Measurements from ENCODE around the gene PTPRE.

Gene PTPRE

DNA sequence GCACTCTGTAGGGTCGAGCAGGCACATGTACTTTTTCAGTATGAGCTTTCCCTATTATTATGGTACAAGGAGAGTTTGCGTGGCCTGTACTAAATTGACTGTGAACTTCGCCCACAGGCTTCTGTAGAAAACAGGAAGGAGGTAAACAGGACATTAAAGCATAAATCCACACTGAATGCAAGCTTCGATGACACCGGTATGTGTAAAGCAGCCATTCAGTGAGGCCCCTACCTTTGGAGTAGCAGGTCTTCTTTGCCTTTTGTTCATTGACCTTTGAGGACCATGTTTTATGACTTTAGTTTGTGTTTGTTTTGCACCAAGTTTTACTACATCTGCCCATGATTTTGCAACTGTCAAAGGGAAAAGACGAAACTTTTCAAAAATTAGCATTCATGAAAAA, 204.8 kb downstream of the PTPRE start:
- TF ChIP-seq ZNF8 (CRISPR knock-in tag; IDR thresholded peaks at IDR 0.05) (no peak), SNAI2 (CRISPR knock-in tag; IDR thresholded peaks at IDR 0.05) (no peak), GLIS3 (CRISPR knock-in tag; IDR thresholded peaks at IDR 0.05) (no peak), ZNF565 (CRISPR knock-in tag; conservative IDR thresholded peaks at IDR 0.05; ENCODE audit: low read depth) (no peak), ZC3H10 (CRISPR knock-in tag; IDR thresholded peaks at IDR 0.05) (no peak), TCF4 (CRISPR knock-in tag; IDR thresholded peaks at IDR 0.05; ENCODE audit: borderline replicate concordance) (no peak), CSDC2 (CRISPR knock-in tag; IDR thresholded peaks at IDR 0.05) (no peak)
- TF ChIP-seq, protein P1, sequence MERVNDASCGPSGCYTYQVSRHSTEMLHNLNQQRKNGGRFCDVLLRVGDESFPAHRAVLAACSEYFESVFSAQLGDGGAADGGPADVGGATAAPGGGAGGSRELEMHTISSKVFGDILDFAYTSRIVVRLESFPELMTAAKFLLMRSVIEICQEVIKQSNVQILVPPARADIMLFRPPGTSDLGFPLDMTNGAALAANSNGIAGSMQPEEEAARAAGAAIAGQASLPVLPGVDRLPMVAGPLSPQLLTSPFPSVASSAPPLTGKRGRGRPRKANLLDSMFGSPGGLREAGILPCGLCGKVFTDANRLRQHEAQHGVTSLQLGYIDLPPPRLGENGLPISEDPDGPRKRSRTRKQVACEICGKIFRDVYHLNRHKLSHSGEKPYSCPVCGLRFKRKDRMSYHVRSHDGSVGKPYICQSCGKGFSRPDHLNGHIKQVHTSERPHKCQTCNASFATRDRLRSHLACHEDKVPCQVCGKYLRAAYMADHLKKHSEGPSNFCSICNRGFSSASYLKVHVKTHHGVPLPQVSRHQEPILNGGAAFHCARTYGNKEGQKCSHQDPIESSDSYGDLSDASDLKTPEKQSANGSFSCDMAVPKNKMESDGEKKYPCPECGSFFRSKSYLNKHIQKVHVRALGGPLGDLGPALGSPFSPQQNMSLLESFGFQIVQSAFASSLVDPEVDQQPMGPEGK (CRISPR knock-in tag; IDR thresholded peaks at IDR 0.05; ENCODE audit: borderline replicate concordance) = no peak
- ATAC-seq = no peak

DNA sequence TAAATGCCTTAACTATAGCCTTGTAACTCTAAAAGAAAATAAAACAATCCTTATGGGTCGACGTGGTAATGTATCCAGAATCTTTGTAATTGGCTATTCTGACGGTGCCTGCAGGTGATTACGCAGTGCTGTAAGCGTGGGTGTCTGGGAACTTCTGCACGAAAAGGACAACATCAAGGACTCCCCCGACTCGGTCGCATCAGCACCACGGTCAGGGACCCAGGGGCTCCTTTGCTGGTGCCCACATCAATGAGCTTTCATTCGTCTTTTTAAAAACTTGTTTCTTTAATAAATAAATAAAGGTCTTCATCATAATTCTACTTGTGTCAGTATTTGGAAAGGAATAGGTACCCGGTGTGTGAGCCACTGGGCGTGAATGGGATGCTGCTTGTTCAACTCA, 206.1 kb downstream of the PTPRE start:
- ATAC-seq = no peak
- TF ChIP-seq ESRRG (CRISPR knock-in tag; IDR thresholded peaks at IDR 0.05) (no peak), BACH2 (CRISPR knock-in tag; IDR thresholded peaks at IDR 0.05; ENCODE audit: borderline replicate concordance) (no peak), ARNTL (CRISPR knock-in tag; IDR thresholded peaks at IDR 0.05; ENCODE audit: borderline replicate concordance, low read depth) (no peak), ZNF70 (CRISPR knock-in tag; IDR thresholded peaks at IDR 0.05) (no peak), ZFP30 (CRISPR knock-in tag; IDR thresholded peaks at IDR 0.05) (no peak), TOX (CRISPR knock-in tag; IDR thresholded peaks at IDR 0.05; ENCODE audit: borderline replicate concordance) (no peak), ZC3H10 (CRISPR knock-in tag; IDR thresholded peaks at IDR 0.05) (no peak), ISL1 (CRISPR knock-in tag; IDR thresholded peaks at IDR 0.05) (no peak), RARB (CRISPR knock-in tag; IDR thresholded peaks at IDR 0.05) (no peak)
- TF ChIP-seq, protein P2, sequence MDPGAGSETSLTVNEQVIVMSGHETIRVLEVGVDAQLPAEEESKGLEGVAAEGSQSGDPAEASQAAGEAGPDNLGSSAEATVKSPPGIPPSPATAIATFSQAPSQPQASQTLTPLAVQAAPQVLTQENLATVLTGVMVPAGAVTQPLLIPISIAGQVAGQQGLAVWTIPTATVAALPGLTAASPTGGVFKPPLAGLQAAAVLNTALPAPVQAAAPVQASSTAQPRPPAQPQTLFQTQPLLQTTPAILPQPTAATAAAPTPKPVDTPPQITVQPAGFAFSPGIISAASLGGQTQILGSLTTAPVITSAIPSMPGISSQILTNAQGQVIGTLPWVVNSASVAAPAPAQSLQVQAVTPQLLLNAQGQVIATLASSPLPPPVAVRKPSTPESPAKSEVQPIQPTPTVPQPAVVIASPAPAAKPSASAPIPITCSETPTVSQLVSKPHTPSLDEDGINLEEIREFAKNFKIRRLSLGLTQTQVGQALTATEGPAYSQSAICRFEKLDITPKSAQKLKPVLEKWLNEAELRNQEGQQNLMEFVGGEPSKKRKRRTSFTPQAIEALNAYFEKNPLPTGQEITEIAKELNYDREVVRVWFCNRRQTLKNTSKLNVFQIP (CRISPR knock-in tag; IDR thresholded peaks at IDR 0.05; ENCODE audit: borderline replicate concordance, low read depth) = no peak
- TF ChIP-seq, protein P3, sequence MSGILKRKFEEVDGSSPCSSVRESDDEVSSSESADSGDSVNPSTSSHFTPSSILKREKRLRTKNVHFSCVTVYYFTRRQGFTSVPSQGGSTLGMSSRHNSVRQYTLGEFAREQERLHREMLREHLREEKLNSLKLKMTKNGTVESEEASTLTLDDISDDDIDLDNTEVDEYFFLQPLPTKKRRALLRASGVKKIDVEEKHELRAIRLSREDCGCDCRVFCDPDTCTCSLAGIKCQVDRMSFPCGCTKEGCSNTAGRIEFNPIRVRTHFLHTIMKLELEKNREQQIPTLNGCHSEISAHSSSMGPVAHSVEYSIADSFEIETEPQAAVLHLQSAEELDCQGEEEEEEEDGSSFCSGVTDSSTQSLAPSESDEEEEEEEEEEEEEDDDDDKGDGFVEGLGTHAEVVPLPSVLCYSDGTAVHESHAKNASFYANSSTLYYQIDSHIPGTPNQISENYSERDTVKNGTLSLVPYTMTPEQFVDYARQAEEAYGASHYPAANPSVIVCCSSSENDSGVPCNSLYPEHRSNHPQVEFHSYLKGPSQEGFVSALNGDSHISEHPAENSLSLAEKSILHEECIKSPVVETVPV (CRISPR knock-in tag; IDR thresholded peaks at IDR 0.05) = no peak

DNA sequence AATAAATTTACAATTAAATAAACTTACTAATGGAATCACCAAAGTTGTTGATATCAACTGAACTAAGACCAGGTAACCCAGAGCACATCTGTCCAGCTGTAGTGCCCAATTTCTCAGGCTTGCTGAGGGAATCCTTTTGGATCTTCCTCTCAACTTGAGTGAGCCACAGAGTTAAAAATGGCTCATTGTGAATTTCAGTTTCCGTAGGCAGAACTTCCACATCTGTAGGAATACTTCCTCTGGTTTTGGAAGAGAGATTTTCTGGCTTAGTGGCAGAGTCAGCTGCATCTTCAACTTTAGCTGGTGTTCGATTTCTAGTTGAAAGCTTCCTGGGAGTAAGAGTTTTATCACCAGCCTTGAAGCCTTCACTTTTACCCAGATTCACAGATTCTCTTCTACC, 208.0 kb downstream of the PTPRE start:
- ATAC-seq = no peak
- TF ChIP-seq, protein P4, sequence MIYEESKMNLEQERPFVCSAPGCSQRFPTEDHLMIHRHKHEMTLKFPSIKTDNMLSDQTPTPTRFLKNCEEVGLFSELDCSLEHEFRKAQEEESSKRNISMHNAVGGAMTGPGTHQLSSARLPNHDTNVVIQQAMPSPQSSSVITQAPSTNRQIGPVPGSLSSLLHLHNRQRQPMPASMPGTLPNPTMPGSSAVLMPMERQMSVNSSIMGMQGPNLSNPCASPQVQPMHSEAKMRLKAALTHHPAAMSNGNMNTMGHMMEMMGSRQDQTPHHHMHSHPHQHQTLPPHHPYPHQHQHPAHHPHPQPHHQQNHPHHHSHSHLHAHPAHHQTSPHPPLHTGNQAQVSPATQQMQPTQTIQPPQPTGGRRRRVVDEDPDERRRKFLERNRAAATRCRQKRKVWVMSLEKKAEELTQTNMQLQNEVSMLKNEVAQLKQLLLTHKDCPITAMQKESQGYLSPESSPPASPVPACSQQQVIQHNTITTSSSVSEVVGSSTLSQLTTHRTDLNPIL (CRISPR knock-in tag; IDR thresholded peaks at IDR 0.05; ENCODE audit: low read depth) = no peak
- TF ChIP-seq TOX (CRISPR knock-in tag; IDR thresholded peaks at IDR 0.05; ENCODE audit: borderline replicate concordance) = no peak
- TF ChIP-seq GLIS3 (CRISPR knock-in tag; IDR thresholded peaks at IDR 0.05) = no peak
- TF ChIP-seq CSDC2 (CRISPR knock-in tag; IDR thresholded peaks at IDR 0.05) = no peak
- no peak for TF ChIP-seq ZNF565 (CRISPR knock-in tag; conservative IDR thresholded peaks at IDR 0.05; ENCODE audit: low read depth)
- TF ChIP-seq, protein P3 (CRISPR knock-in tag; IDR thresholded peaks at IDR 0.05) = no peak
- TF ChIP-seq ZC3H10 (CRISPR knock-in tag; IDR thresholded peaks at IDR 0.05) = no peak
- no peak for TF ChIP-seq TCF4 (CRISPR knock-in tag; IDR thresholded peaks at IDR 0.05; ENCODE audit: borderline replicate concordance)
- TF ChIP-seq ESRRG (CRISPR knock-in tag; IDR thresholded peaks at IDR 0.05) = no peak
- TF ChIP-seq, protein P1 (CRISPR knock-in tag; IDR thresholded peaks at IDR 0.05; ENCODE audit: borderline replicate concordance) = no peak
- TF ChIP-seq ZFP30 (CRISPR knock-in tag; IDR thresholded peaks at IDR 0.05) = no peak
- no peak for TF ChIP-seq ZFP3 (CRISPR knock-in tag; IDR thresholded peaks at IDR 0.05)
- TF ChIP-seq, protein P5, sequence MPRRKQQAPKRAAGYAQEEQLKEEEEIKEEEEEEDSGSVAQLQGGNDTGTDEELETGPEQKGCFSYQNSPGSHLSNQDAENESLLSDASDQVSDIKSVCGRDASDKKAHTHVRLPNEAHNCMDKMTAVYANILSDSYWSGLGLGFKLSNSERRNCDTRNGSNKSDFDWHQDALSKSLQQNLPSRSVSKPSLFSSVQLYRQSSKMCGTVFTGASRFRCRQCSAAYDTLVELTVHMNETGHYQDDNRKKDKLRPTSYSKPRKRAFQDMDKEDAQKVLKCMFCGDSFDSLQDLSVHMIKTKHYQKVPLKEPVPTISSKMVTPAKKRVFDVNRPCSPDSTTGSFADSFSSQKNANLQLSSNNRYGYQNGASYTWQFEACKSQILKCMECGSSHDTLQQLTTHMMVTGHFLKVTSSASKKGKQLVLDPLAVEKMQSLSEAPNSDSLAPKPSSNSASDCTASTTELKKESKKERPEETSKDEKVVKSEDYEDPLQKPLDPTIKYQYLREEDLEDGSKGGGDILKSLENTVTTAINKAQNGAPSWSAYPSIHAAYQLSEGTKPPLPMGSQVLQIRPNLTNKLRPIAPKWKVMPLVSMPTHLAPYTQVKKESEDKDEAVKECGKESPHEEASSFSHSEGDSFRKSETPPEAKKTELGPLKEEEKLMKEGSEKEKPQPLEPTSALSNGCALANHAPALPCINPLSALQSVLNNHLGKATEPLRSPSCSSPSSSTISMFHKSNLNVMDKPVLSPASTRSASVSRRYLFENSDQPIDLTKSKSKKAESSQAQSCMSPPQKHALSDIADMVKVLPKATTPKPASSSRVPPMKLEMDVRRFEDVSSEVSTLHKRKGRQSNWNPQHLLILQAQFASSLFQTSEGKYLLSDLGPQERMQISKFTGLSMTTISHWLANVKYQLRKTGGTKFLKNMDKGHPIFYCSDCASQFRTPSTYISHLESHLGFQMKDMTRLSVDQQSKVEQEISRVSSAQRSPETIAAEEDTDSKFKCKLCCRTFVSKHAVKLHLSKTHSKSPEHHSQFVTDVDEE (CRISPR knock-in tag; IDR thresholded peaks at IDR 0.05) = no peak
- TF ChIP-seq ZNF70 (CRISPR knock-in tag; IDR thresholded peaks at IDR 0.05) = no peak
- TF ChIP-seq RARB (CRISPR knock-in tag; IDR thresholded peaks at IDR 0.05) = no peak
- no peak for TF ChIP-seq ZNF8 (CRISPR knock-in tag; IDR thresholded peaks at IDR 0.05)
- TF ChIP-seq ARNTL (CRISPR knock-in tag; IDR thresholded peaks at IDR 0.05; ENCODE audit: borderline replicate concordance, low read depth) = no peak
- TF ChIP-seq, protein P2 (CRISPR knock-in tag; IDR thresholded peaks at IDR 0.05; ENCODE audit: borderline replicate concordance, low read depth) = no peak
- TF ChIP-seq OSR1 (CRISPR knock-in tag; IDR thresholded peaks at IDR 0.05) = no peak
- TF ChIP-seq BACH2 (CRISPR knock-in tag; IDR thresholded peaks at IDR 0.05; ENCODE audit: borderline replicate concordance) = no peak

All from SK-N-SH treated with all-trans-retinoic acid at 6 μM for 48 hours (cell line).